OCI-LY7 (cell line): ENCODE results near the gene DDX28. TPM values are rescaled to one million over a fixed set of nuclear protein-coding genes. Genes with fewer than 3 reads are reported as not detected.
A peak's percentile ranks its signal among the peaks of the same experiment; 100 is the strongest.

Experiments
- Bru-seq: library from RNA; stranded (reverse); fragments of 400-500 nt; gene quantifications from one replicate; lab custom pipeline; 2021; lab: Mats Ljungman, UMichigan
- BruChase-seq, 2 experiments: library from RNA; stranded (reverse); fragments of 400-500 nt; gene quantifications; one replicate each; lab custom pipeline; 2021; lab: Mats Ljungman, UMichigan
- BruUV-seq: library from RNA; stranded (reverse); fragments of 400-500 nt; replicated peaks from 2 replicates; lab custom pipeline; 2021; lab: Mats Ljungman, UMichigan
- CTCF ChIA-PET: fragments of 300-600 bp; sonication (Branson Sonifier 250); formaldehyde crosslinking; loops from one replicate; lab custom pipeline; 2022; ENCODE audit warnings: antibody characterized with exemption; ENCODE audit not compliant: unreplicated experiment; lab: Charles Lee
- POLR2A ChIA-PET: fragments of 300-600 bp; sonication (Branson Sonifier 250); formaldehyde crosslinking; loops from one replicate; lab custom pipeline; 2022; ENCODE audit warnings: antibody characterized with exemption; lab: Charles Lee
- DNase-seq: peaks from one replicate; pipeline ENCODE4 v3.0.0-alpha.2; 2015; ENCODE audit warnings: low spot score
- H2AFZ ChIP-seq: fragments of 200-600 bp; sonication (generic), shearing (Covaris generic); 2 replicates; pipeline ENCODE4 v1.6.1; 2014; ENCODE audit warnings: mild to moderate bottlenecking, antibody characterized with exemption, low read length, moderate library complexity
- H3K27ac ChIP-seq: fragments of 200-600 bp; sonication (generic); 2 replicates; pipeline ENCODE4 v1.5.1; 2014; ENCODE audit warnings: mixed run types, low read depth, mild to moderate bottlenecking, moderate library complexity, low read length, inconsistent platforms; ENCODE audit not compliant: poor library complexity, severe bottlenecking
- H3K36me3 ChIP-seq: fragments of 200-600 bp; sonication (generic); 2 replicates; pipeline ENCODE4 v1.6.1; 2014; ENCODE audit warnings: mild to moderate bottlenecking, antibody characterized with exemption, low read length, moderate library complexity, mixed read lengths; ENCODE audit not compliant: insufficient read depth
- H3K4me1 ChIP-seq: fragments of 200-600 bp; sonication (generic); 2 replicates; pipeline ENCODE4 v1.5.1; 2014; ENCODE audit warnings: mild to moderate bottlenecking, low read length; ENCODE audit not compliant: insufficient read depth, poor library complexity, severe bottlenecking
- H3K4me2 ChIP-seq: fragments of 200-600 bp; sonication (generic); 2 replicates; pipeline ENCODE4 v1.6.1; 2014; ENCODE audit warnings: mild to moderate bottlenecking, low read length
- H3K4me3 ChIP-seq: fragments of 200-600 bp; sonication (generic); 2 replicates; pipeline ENCODE4 v1.5.1; 2014; ENCODE audit warnings: mild to moderate bottlenecking, low read depth, low read length; ENCODE audit not compliant: poor library complexity, severe bottlenecking
- H3K79me2 ChIP-seq: fragments of 200-600 bp; sonication (generic); 2 replicates; pipeline ENCODE4 v1.6.1; 2016; ENCODE audit warnings: low read depth, mild to moderate bottlenecking, low read length, moderate library complexity, mixed read lengths; ENCODE audit not compliant: insufficient read depth
- H3K9me2 ChIP-seq: fragments of 200-600 bp; sonication (generic); 2 replicates; pipeline ENCODE4 v1.6.1; 2016; ENCODE audit warnings: mild to moderate bottlenecking, low read length, mixed read lengths; ENCODE audit not compliant: insufficient read depth
- H3K9me3 ChIP-seq: fragments of 200-600 bp; sonication (generic); 2 replicates; pipeline ENCODE4 v1.6.1; 2014; ENCODE audit warnings: mild to moderate bottlenecking, mixed run types, low read length, mixed read lengths
- H4K20me1 ChIP-seq: fragments of 200-600 bp; sonication (generic); 2 replicates; pipeline ENCODE4 v1.6.1; 2014; ENCODE audit warnings: mild to moderate bottlenecking, antibody characterized with exemption, low read length, moderate library complexity, mixed read lengths; ENCODE audit not compliant: insufficient read depth
- CTCF ChIP-seq: fragments of 200-600 bp; sonication (generic); conservative IDR thresholded peaks from 2 replicates; pipeline ENCODE4 v1.5.1; 2014; ENCODE audit warnings: mild to moderate bottlenecking, antibody characterized with exemption, low read length, moderate library complexity, mixed read lengths
- EZH2phosphoT487 ChIP-seq: fragments of 200-600 bp; sonication (generic); IDR thresholded peaks from 2 replicates; pipeline ENCODE4 v1.6.1; 2018; ENCODE audit warnings: low read depth, borderline replicate concordance, mild to moderate bottlenecking, mixed run types, antibody characterized with exemption, low read length, moderate library complexity, mixed read lengths
- intact Hi-C: fragments of 100-400 bp; cut with micrococcal nuclease; formaldehyde crosslinking; loops from one replicate; pipeline ENCODE4 v1.10.0; 2022; ENCODE audit not compliant: unreplicated experiment
- long read RNA-seq: library from polyadenylated mRNA; stranded (forward); transcript quantifications from one replicate; pipeline ENCODE4 v2.0.0, GENCODE V29; 2022
- total RNA-seq, 2 experiments: library from RNA; depleted of rRNA in 1 of 2; stranded (reverse); fragments of >200 nt in 1 of 2; shearing (Covaris generic) in 1 of 2; gene quantifications; 2 replicates each; pipeline ENCODE4 v1.2.3, GENCODE V29; 2014 to 2022

Gene DDX28
- total RNA-seq (2014; rRNA removed; shearing (Covaris generic)) (27.9 and 31.4 TPM in 2 replicates), total RNA-seq (2022) (16.9 and 18.1 TPM in 2 replicates), Bru-seq, nascent RNA (percentile 81 among the genes with signal in this experiment), BruChase-seq, experiment 1, labeled RNA remaining after a 6-hour chase (percentile 49 among the genes with signal in this experiment), BruChase-seq, experiment 2, labeled RNA remaining after a 2-hour chase (percentile 72 among the genes with signal in this experiment)
- long read RNA-seq, transcript DDX28-201 (1 exons, 2,169 nt) = major isoform, 43 of 43 reads
- long read RNA-seq, partial matches to known transcripts = 0 of 43 reads
- long read RNA-seq, other reads (novel, unspliced or antisense) = 0 of 43 reads

- peak within 1 kb of the TSS; percentile 45 for H2AFZ ChIP-seq
- H3K9me2 ChIP-seq = no peaks in the 10 kb centered on the region
- BruUV-seq = no TSS peak
- H3K36me3 ChIP-seq = peaks cover 37% of the 10 kb centered on the region
- ChIA-PET CTCF (interaction anchor here (0.8 kb wide), 1 partner anchor 15 kb away, joined by 3 read pairs; no protein-coding TSS in a partner anchor), POLR2A (interaction anchor here (0.6 to 3.0 kb wide), 16 partner anchors 7 to 531 kb away, joined by 3 to 21 read pairs (median 4); partner anchors contain the start of genes DPEP2 and DPEP2NB)
- no peak for TF ChIP-seq EZH2phosphoT487
- no peak for TF ChIP-seq CTCF
- H3K4me1 ChIP-seq = peaks cover 21% of the 10 kb centered on the region
- H3K4me2 ChIP-seq = peak within 1 kb of the TSS; percentile 89
- peaks cover 35% of the 10 kb centered on the region for H3K79me2 ChIP-seq
- peak within 1 kb of the TSS; percentile 54 for H3K27ac ChIP-seq
- DNase-seq = peak; percentile 94
- H4K20me1 ChIP-seq = no peaks in the 10 kb centered on the region
- intact Hi-C loops = no loop called here
- H3K9me3 ChIP-seq = no peaks in the 10 kb centered on the region
- peak within 1 kb of the TSS; percentile 78 for H3K4me3 ChIP-seq
Observed at GRCh38 chr16:68022728-68023537, at the start of gene DDX28, which contains the start of gene DUS2. TSS of gene DDX28 (minus strand) at chr16:68023232. CDS start at chr16:68023202, 30 bp downstream. TSS of gene DUS2 (plus strand) at chr16:68023284. CDS start at chr16:68038024, 14,740 bp downstream.

- POLR2A ChIA-PET = interaction anchor here (0.6 to 2.7 kb wide), 3 partner anchors 13 to 1024 kb away, joined by 3 to 21 read pairs (median 3); partner anchors contain the start of gene NFATC3
- no peak for TF ChIP-seq EZH2phosphoT487
- TF ChIP-seq CTCF = no peak
- Histone ChIP-seq H3K4me2 (peak overlapping the region; percentile 64), H4K20me1 (no peaks in the 10 kb centered on the region), H3K9me3 (no peaks in the 10 kb centered on the region), H3K4me3 (no peak overlapping the region), H3K79me2 (no peaks in the 10 kb centered on the region), H3K27ac (peak overlapping the region; percentile 88), H3K4me1 (peaks cover 73% of the 10 kb centered on the region), H3K9me2 (no peaks in the 10 kb centered on the region), H2AFZ (no peak overlapping the region), H3K36me3 (peaks cover 60% of the 10 kb centered on the region)
- CTCF ChIA-PET = interaction anchor here (4.0 kb wide), 1 partner anchor 13 kb away, joined by 34 read pairs; the partner anchor contains the start of gene NFATC3
- no peak for DNase-seq
- intact Hi-C loops = no loop called here
- BruUV-seq = no TSS peak
Observed at GRCh38 chr16:68072038-68072695, 49.1 kb upstream of the DDX28 start.
